HG03159 (cell line): Measurements from ENCODE around the gene DCT.
"Not testable (repeated sequence)": the region's sequence is repeated elsewhere in the genome, so short reads cannot be mapped to it uniquely, and the experiment has no call there.

Experiments
- ATAC-seq: cut with Tn5 transposase; IDR thresholded peaks from one replicate; pipeline ENCODE4 v1.9.1; 2021; ENCODE audit warnings: mild to moderate bottlenecking, moderate library complexity; ENCODE audit not compliant: unreplicated experiment

The DCT gene

DNA sequence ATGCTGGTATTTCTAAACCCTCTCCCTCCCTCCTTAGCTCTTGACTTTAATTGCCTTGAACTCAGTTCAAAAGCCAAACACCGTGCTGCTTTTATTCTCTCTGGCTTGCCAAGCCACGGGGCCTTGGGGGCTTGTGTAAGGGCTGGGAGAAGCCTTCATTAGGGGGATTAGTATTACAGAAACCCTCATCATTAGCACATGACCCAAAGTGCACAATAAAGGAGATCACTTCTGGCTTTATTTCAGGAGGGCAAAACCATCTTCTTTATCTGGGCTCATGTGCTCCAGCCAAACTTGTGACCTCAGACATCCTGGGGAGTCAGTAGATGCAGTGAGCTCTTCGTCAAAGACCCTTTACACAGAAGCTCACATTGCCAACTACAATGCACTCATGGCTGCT is at the start of gene DCT:
Gene DCT (minus strand): TSS at position 67 of the 400 bp plus-strand sequence. CDS start 427 bp downstream, outside the sequence.
- no peak for ATAC-seq

- ATAC-seq, result not testable (repeated sequence)
Observed at GRCh38 chr13:94526956-94527355, 47.5 kb upstream of the DCT start.

DNA sequence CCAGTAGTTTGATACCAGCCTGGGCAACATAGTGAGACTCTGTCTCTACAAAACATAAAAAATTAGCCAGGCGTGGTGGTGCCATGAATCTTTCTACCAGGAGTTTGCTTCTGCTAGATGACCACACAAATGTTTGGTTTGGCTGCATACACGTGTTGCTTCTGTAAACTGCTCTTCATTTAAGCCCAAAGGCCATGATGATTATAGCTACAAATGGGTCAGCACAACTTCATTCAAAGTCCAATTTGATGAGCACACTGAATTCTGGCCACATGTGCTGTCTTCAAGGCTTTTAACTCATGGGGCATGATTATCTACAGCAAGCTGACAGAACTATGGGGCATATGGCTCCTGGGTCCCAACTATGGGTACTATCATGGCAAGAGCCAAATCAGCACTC is 46.3 kb upstream of the DCT start:
- ATAC-seq, result no peak

GRCh38 chr13:94524407-94524806 is 44.9 kb upstream of the DCT start:
- no peak for ATAC-seq

GRCh38 chr13:94520001-94520400 is 40.5 kb upstream of the DCT start:
- ATAC-seq, result no peak

DNA sequence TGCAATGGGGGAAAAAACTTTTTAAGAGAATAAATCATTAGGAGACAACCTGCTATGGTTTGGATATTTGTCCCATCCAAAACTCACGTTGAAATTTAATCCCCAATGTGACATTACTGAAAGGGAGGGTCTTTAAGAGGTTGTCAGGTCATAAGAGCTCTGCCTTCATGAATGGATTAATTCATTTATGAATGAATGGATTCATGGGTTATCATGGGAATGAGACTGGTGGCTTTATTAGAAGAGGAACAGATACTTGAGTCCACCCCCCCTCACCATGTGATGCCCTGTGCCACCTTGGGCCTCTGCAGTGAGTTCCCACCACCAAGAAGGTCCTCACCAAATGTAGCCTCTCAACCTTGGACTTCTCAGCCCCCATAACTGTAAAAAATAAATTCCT is 37.0 kb upstream of the DCT start:
- no peak for ATAC-seq

- ATAC-seq, result no peak
Observed at GRCh38 chr13:94515911-94516310, 36.4 kb upstream of the DCT start.

DNA sequence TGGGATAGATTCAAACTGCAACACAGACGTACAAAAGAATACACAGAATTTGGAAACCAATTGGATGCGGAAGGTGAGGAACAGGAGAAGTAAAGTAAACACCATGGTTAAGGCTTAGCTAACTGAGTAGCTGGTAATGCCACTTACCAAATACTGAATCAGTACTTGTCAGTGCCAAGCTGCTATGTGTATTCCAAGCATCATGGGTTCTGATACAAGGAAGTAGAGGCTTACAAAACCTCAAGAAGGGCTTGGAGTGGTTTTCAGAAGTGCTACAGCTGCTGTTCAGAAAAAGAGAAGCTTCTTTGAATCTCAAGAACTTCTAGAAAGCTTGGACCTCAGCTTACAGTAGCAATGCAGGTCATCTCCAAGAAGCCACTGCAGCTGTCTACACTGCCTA is 35.9 kb upstream of the DCT start:
- ATAC-seq, result no peak

- no peak for ATAC-seq
Observed at GRCh38 chr13:94513026-94513425, 33.5 kb upstream of the DCT start.

DNA sequence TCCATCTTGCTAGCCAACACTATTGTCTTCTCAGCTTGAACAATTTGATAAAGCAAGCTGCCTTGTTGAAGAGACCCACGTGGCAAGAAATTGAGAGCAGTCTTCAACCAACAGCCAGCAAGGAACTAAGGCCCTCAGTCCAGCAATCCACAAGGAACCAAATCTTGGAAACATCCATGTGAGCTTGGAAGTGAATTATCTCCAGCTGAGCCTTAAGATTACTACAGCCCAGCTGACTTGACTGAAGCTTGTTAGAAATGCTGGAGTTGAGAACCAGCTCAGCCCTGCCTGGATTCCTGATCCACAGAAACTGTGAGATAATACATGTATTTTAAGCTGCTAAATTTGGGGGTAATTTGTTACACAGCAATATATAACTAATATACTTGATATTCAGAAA is 26.2 kb upstream of the DCT start:
- ATAC-seq, result no peak

- no peak for ATAC-seq
Observed at GRCh38 chr13:94503851-94504250, 24.4 kb upstream of the DCT start.

DNA sequence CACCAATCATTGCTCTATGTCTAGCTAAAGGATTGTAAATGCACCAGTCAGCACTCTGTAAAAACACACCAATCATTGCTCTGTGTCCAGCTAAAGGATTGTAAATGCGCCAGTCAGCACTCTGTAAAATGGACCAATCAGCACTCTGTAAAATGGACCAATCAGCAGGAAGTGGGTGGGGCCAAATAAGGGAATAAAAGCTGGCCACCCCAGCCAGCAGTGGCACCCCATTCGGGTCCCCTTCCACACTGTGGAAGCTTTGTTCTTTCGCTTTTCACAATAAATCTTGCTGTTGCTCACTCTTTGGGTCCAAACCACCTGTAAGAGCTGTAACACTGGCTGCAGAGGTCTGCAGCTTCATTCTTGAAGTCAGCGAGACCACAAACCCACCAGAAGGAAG is 19.3 kb upstream of the DCT start:
- not testable (repeated sequence) for ATAC-seq

DNA sequence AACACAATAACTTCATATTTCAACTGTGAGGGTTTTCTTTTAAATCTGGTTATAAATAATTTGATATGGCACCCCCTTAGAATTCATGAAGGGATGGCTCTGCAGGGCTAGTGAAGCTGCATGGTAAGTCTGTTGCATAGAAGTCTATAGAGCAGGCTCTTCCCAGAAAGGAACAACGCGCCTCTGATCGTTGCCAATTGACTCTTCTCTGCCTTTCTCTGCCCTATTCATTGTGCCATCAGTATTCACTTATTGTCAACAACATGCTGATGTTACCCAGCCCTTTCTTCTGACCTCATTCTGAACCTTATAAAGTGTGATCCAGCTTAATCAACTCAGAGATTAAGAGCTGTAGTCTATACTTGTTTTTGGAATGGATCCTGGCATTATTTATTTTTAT is 16.3 kb upstream of the DCT start:
- ATAC-seq, result no peak

DNA sequence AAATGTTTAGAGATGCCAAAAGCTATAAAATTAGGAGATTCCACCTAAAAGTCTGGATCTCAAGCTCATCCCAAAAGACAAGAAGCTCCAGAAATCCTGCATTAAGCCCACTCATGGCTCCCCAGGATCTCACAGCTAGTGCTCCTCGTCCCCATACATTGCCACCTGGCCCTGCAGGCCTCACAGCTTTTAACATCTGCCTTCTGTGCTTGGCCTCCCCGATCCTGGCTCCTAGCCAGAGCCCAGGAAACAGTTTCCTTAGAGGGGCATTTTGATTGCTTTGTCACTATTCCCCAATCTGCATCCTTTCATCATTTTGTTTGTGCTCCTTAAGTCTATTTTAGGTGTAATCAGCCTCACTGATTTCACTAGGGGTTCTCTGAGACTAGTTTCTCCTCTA is 14.5 kb upstream of the DCT start:
- ATAC-seq, result no peak

GRCh38 chr13:94487043-94487442 is 7.6 kb upstream of the DCT start:
- no peak for ATAC-seq

- no peak for ATAC-seq
Observed at GRCh38 chr13:94483970-94484369, 4.5 kb upstream of the DCT start.

GRCh38 chr13:94481941-94482340 is 2.5 kb upstream of the DCT start:
- no peak for ATAC-seq

GRCh38 chr13:94480672-94481145 is 1.2 kb upstream of the DCT start:
- no peak for ATAC-seq

DNA sequence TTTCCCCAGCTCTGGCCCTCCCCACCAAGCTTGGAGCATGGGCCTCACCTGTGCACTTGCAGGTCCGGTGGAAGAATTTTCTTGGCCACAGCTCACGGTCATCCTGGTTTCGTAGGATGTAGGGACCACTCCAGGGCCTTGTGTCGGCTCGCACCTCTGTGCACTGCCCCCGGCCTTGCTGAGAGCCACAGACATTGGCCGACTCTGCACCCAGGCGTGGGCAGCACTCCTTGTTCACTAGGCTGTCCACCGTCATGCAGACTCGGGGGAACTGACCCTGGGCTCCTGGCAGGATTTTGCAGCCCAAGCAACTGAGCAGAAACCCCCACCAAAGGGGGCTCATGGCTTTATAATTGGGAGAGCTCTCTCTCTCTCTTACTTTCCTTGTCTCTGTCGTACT is 569 bp downstream of the DCT start:
- no peak for ATAC-seq

DNA sequence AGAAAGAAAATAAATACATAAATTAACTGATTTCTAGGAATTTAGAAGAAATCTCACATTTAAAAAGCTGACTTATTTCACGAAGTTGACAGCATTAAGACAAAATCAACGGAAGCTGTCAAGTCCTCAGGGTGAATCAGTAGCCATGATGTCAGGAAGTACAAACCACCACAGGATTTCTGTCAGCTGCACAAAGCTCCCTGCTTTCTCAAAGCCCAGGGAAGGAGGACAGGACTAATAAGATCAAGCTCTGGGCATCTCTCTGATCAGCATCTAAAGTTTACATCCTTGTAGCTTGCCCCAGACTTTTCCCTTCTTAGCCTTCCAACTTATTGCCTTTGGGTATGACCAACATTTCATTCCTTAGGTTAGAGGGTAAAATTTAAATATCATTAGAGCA is 9.4 kb downstream of the DCT start:
- ATAC-seq, result no peak

DNA sequence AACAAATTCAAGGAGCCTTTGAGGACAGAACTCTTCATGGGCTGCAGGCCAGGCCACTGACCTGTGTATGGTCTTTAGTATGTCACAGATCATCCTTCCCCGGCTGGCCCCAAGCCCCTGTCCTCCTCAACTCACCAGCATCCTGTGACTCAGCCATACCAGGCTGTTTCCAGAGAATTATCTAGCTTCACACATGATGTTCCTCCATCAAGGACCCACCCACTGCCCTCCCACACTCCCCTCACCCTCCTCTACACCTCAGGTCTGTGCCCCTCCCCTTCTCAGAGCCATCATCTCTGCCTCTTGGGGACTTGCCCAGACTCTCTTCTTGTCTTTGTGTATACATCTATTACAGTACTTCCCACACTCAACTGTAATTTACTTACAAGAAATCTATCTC is 14.7 kb downstream of the DCT start:
- ATAC-seq, result no peak

GRCh38 chr13:94462670-94463069 is 16.8 kb downstream of the DCT start:
- ATAC-seq, result no peak

GRCh38 chr13:94459116-94459515 is 20.4 kb downstream of the DCT start:
- no peak for ATAC-seq

- no peak for ATAC-seq
Observed at GRCh38 chr13:94455414-94455813, 24.1 kb downstream of the DCT start.
